Hepatocyte (in vitro differentiated cells): ENCODE measurements around the gene DEGS2.

Source experiments
- CTCF ChIP-seq: fragments of 200-600 bp; sonication (generic); IDR thresholded peaks from 2 replicates; pipeline ENCODE4 v1.5.1; 2016; ENCODE audit warnings: antibody characterized with exemption, mild to moderate bottlenecking; ENCODE audit not compliant: poor library complexity
- EZH2 ChIP-seq: fragments of 200-600 bp; sonication (generic); IDR thresholded peaks from 2 replicates; pipeline ENCODE4 v1.6.1; 2016; ENCODE audit warnings: antibody characterized with exemption, mild to moderate bottlenecking, borderline replicate concordance

GRCh38 chr14:100148837-100149731 is 10.4 kb downstream of the DEGS2 start:
- no peak for TF ChIP-seq CTCF
- TF ChIP-seq EZH2: no peak
